Keratinocyte (primary cell): ENCODE results near the gene PIK3IP1. TPM values are rescaled to one million over a fixed set of nuclear protein-coding genes. Genes with fewer than 3 reads are reported as not detected.

Experiments used
- DNase-seq: peaks from one replicate; pipeline ENCODE4 v3.0.0-alpha.2; 2011; ENCODE audit warnings: low read depth, missing footprints, low spot score
- FAIRE-seq: peaks from 2 replicates; lab custom pipeline; 2011; peaks lifted over from hg19 to GRCh38; lab: Jason Lieb, UNC
- H2AFZ ChIP-seq: 2 replicates; pipeline ENCODE4 v1.6.0; 2012; ENCODE audit warnings: low read length, control low read depth, inconsistent platforms; ENCODE audit not compliant: control insufficient read depth
- H3K27ac ChIP-seq: 2 replicates; pipeline ENCODE4 v1.5.1; 2011; ENCODE audit warnings: low read length; ENCODE audit not compliant: control insufficient read depth, insufficient read depth
- H3K27me3 ChIP-seq: 3 replicates; pipeline ENCODE4 v1.6.0; 2011; ENCODE audit warnings: low read length; ENCODE audit not compliant: control insufficient read depth, insufficient read depth; ENCODE audit errors: extremely low read depth
- H3K36me3 ChIP-seq, 2 experiments: 2 replicates in 1 of 2; 3 replicates in 1 of 2; pipeline ENCODE4 v1.5.1; 2011; ENCODE audit warnings: low read length in 2 of 2, mild to moderate bottlenecking in 1 of 2; ENCODE audit not compliant: control insufficient read depth in 2 of 2, insufficient read depth in 2 of 2; ENCODE audit errors: extremely low read depth in 1 of 2
- H3K4me1 ChIP-seq: 3 replicates; pipeline ENCODE4 v1.5.1; 2011; ENCODE audit warnings: low read length; ENCODE audit not compliant: control insufficient read depth, insufficient read depth; ENCODE audit errors: extremely low read depth
- H3K4me2 ChIP-seq: 3 replicates; pipeline ENCODE4 v1.6.0; 2011; ENCODE audit warnings: low read depth, low read length; ENCODE audit not compliant: control insufficient read depth, insufficient read depth; ENCODE audit errors: extremely low read depth
- H3K4me3 ChIP-seq, 3 experiments: fragments of 200-600 bp in 1 of 3; sonication (generic) in 1 of 3; 2 replicates in 2 of 3; 3 replicates in 1 of 3; pipeline ENCODE4 v1.5.1; 2011 to 2016; ENCODE audit warnings: low read length in 3 of 3, mild to moderate bottlenecking in 3 of 3, control low read depth in 2 of 3, inconsistent platforms in 1 of 3, low read depth in 1 of 3, mixed read lengths in 1 of 3, mixed run types in 1 of 3, moderate library complexity in 1 of 3; ENCODE audit not compliant: control insufficient read depth in 2 of 3, insufficient read depth in 2 of 3; ENCODE audit errors: extremely low read depth in 1 of 3
- H3K79me2 ChIP-seq: 2 replicates; pipeline ENCODE4 v1.6.0; 2012; ENCODE audit warnings: low read length; ENCODE audit not compliant: control insufficient read depth, insufficient read depth
- H3K9ac ChIP-seq: 3 replicates; pipeline ENCODE4 v1.6.0; 2011; ENCODE audit warnings: low read length; ENCODE audit not compliant: control insufficient read depth, insufficient read depth; ENCODE audit errors: extremely low read depth
- H3K9me1 ChIP-seq: 3 replicates; pipeline ENCODE4 v1.6.0; 2011; ENCODE audit warnings: low read length; ENCODE audit not compliant: control insufficient read depth, insufficient read depth; ENCODE audit errors: extremely low read depth
- H3K9me3 ChIP-seq: 2 replicates; pipeline ENCODE4 v1.5.1; 2012; ENCODE audit warnings: low read depth, low read length; ENCODE audit not compliant: control insufficient read depth
- H4K20me1 ChIP-seq: 3 replicates; pipeline ENCODE4 v1.6.0; 2011; ENCODE audit warnings: low read length; ENCODE audit not compliant: control insufficient read depth, insufficient read depth; ENCODE audit errors: extremely low read depth
- CTCF ChIP-seq, 3 experiments: IDR thresholded peaks in 1 of 3; conservative IDR thresholded peaks in 1 of 3; optimal IDR thresholded peaks in 1 of 3; 2 replicates in 2 of 3; 3 replicates in 1 of 3; pipeline versions ENCODE3 to v1.5.1; 2011; ENCODE audit warnings: low read length in 3 of 3, mild to moderate bottlenecking in 3 of 3, moderate library complexity in 2 of 3, control low read depth in 1 of 3, inconsistent platforms in 1 of 3; ENCODE audit not compliant: insufficient read depth in 2 of 3; ENCODE audit errors: extremely low read depth in 1 of 3
- EZH2 ChIP-seq: IDR thresholded peaks from one replicate; pipeline ENCODE4 v1.6.1; 2012; ENCODE audit warnings: inconsistent platforms, mild to moderate bottlenecking, low read length, moderate library complexity
- dilution Hi-C: fragments of 300-500 bp; cut with MboI; formaldehyde crosslinking; loops from one replicate; pipeline ENCODE4 v1.7.0; 2020; ENCODE audit warnings: low sequenced_read_pairs; ENCODE audit not compliant: extremely low pct_ligation_motif_present
- polyA plus RNA-seq, 5 experiments: library from polyadenylated mRNA; depleted of rRNA in 3 of 5; stranded (reverse) in 3 of 5; stranded (forward) in 1 of 5; unstranded in 1 of 5; fragments of >200 nt; gene quantifications; 1 replicate in 1 of 5; 2 replicates in 3 of 5; 3 replicates in 1 of 5; pipeline versions ENCODE4 v1.2.1 to v1.2.3, GENCODE V29; 2011 to 2012; ENCODE audit warnings: missing spikeins in 2 of 5, low read depth in 1 of 5, low replicate concordance in 1 of 5

Gene PIK3IP1
- polyA plus RNA-seq, 1 donor (not counting 4 experiments of a cell fraction or from before 2014, with no cell fraction given), result 13.3 TPM

DNA sequence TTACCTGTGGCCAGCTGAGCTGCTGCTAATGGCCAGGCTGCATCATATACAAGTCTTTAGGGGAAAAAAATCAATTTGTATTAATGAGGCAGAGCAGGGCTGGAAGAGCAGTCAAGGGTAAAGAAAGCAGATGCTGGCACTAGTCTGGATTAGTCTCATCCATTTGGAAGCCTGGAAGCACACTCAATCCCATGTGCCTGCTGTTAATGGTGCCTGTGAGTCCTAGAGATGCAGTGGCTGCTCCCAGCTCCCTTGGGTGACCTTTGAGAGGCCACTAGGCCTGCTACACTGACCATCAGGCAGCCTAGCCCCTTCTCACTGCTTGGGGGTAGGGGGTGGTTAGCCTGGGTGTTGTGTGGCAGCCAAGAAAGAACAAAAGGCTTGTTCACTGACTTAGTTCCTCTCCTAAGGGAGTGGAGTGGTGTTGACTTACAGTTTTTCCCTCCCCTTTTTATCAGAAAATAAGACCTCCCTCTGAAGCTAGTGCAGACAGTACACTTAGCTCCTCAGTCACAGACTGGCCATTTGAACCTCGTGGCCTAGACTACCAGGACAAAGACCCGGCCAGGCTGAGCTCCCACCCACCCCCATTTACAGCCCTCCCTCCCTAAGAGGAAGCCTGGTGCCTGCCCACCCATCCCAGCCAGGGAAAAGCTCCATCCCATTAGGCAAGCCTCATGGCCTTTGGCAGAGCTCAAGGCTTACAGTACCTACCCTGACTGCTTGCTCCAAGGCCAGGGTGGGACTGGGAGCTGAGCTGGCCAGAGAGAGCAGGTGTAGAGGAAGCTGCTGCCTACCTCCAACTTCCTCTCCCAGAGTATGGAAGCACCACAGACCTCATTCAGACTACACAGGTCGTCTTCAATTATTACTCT, 7.8 kb downstream of the PIK3IP1 start:
- H3K27me3 ChIP-seq, result no peaks in the 10 kb centered on the region
- H3K4me1 ChIP-seq, result peaks cover 9% of the 10 kb centered on the region
- H3K79me2 ChIP-seq, result no peaks in the 10 kb centered on the region
- DNase-seq (no peak), FAIRE-seq (no peak)
- H3K9me3 ChIP-seq, result no peaks in the 10 kb centered on the region
- H3K36me3 ChIP-seq, result peaks cover 21 to 33% of the 10 kb centered on the region in 2 experiments
- no peak overlapping the region for H2AFZ ChIP-seq
- no peak overlapping the region for H3K9ac ChIP-seq
- H3K9me1 ChIP-seq, result no peaks in the 10 kb centered on the region
- dilution Hi-C loops, result no loop called here
- H3K4me2 ChIP-seq, result no peak overlapping the region
- no peak overlapping the region for H3K4me3 ChIP-seq
- TF ChIP-seq CTCF (optimal IDR thresholded peaks at IDR 0.05 in 1 of 3, IDR thresholded peaks at IDR 0.05 in 1 of 3, conservative IDR thresholded peaks at IDR 0.05 in 1 of 3; ENCODE audit: extremely low read depth in 1 of 3, insufficient read depth in 2 of 3, low read length in 3 of 3) (no peak), EZH2 (no peak)
- H4K20me1 ChIP-seq, result no peaks in the 10 kb centered on the region
- H3K27ac ChIP-seq, result no peak overlapping the region

DNA sequence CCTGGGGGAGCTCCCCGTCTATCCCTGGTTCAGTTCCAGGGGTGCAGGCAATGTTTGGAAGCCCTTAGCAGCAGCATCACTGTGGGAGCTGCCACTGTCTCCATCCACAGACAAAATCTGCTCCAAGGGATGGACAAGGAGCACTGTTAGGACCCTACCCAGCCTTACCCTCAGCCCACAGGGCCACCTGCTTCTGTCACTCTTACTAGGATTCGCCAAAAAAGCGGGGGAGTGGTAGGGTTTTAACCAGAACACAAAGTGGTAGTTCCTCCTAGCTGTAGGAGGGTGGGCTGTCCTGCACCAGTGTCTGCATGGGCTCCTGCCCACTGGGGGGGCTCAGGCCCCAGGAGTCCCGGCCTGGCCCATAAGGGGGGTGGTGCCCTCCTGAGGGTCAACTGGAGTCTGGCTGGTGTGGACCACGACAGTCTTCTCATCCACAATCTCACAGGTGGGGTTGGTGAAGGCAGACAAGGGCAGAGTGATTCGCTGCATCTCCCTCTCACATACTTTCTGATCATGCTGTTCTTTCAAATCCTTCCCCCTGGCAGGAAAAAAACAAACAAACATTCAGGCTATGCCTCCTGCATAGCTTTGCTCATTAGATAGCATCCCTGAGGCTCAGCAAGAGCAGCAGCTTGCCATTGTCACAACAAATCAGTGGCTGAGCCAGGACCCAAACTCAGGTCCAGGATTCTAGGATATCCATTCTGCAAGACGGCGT, 9.4 kb downstream of the PIK3IP1 start:
- no peaks in the 10 kb centered on the region for H3K79me2 ChIP-seq
- H3K4me2 ChIP-seq, result no peak overlapping the region
- no peaks in the 10 kb centered on the region for H4K20me1 ChIP-seq
- H3K9me3 ChIP-seq, result no peaks in the 10 kb centered on the region
- no peak for TF ChIP-seq EZH2
- no peaks in the 10 kb centered on the region for H3K9me1 ChIP-seq
- H3K9ac ChIP-seq, result no peak overlapping the region
- H3K4me1 ChIP-seq, result peaks cover 3% of the 10 kb centered on the region
- DNase-seq (no peak), FAIRE-seq (no peak)
- no peak overlapping the region for H3K27ac ChIP-seq
- H3K4me3 ChIP-seq, result no peak overlapping the region
- peaks cover 24 to 41% of the 10 kb centered on the region in 2 experiments for H3K36me3 ChIP-seq
- dilution Hi-C loops, result no loop called here
- no peak overlapping the region for H2AFZ ChIP-seq
- H3K27me3 ChIP-seq, result no peaks in the 10 kb centered on the region
